GM12873 (cell line): ENCODE measurements around the gene CCDC201.

Experiments
- CTCF ChIP-seq: IDR thresholded peaks from 2 replicates; pipeline ENCODE4 v1.5.1; 2012; ENCODE audit warnings: low read depth, mild to moderate bottlenecking, moderate library complexity, low read length, control low read depth; ENCODE audit not compliant: insufficient read depth; ENCODE audit errors: missing control alignments

CCDC201 gene

GRCh38 chr7:45888993-45889366, 16.1 kb upstream of the CCDC201 start:
- TF ChIP-seq CTCF: no peak

- TF ChIP-seq CTCF: no peak
Observed at GRCh38 chr7:45888185-45888992, 15.5 kb upstream of the CCDC201 start, which contains the start of gene IGFBP1. Gene IGFBP1, plus strand, starts transcription at chr7:45888488. Its CDS starts 165 bp downstream, at chr7:45888653.

- TF ChIP-seq CTCF: no peak
Observed at GRCh38 chr7:45886931-45887667, 14.2 kb upstream of the CCDC201 start.

GRCh38 chr7:45885264-45885882, 12.5 kb upstream of the CCDC201 start:
- TF ChIP-seq CTCF: no peak

GRCh38 chr7:45884136-45884535, 11.3 kb upstream of the CCDC201 start:
- TF ChIP-seq CTCF: no peak

GRCh38 chr7:45882465-45882810, 9.6 kb upstream of the CCDC201 start:
- TF ChIP-seq CTCF: no peak
